ENCODE data around the gene KLF15. TPM values are rescaled to one million over a fixed set of nuclear protein-coding genes. Genes with fewer than 3 reads are reported as not detected.

The KLF15 gene
- total and polyA plus RNA-seq, 2 of the 4 experiments (the other 2 are of a cell fraction) = 0.18 to 0.24 TPM

GRCh38 chr3:126390751-126391150 is 33.5 kb upstream of the KLF15 start:
- H2BK15ac ChIP-seq (ENCODE audit: low read depth, low read length) = no peak overlapping the region
- no peak overlapping the region for H3K56ac ChIP-seq (ENCODE audit: extremely low read depth, insufficient read depth, low read length)
- no peaks in the 10 kb centered on the region for H3K36me3 ChIP-seq (ENCODE audit: control insufficient read depth, insufficient read depth, low read length)
- no peak overlapping the region for H3K14ac ChIP-seq (replicated peaks; ENCODE audit: low read depth, low read length)
- no peak overlapping the region for H2AFZ ChIP-seq (replicated peaks; ENCODE audit: low read length, poor library complexity)
- no peak for DNase-seq
- no peaks in the 10 kb centered on the region for H3K79me1 ChIP-seq (ENCODE audit: low read depth in 1 of 2, low read length in 2 of 2)
- no peak for ATAC-seq (ENCODE audit: low read depth)
- no peaks in the 10 kb centered on the region for H3K4me1 ChIP-seq (ENCODE audit: control insufficient read depth, insufficient read depth, low read length)
- no peak overlapping the region for H2AK5ac ChIP-seq (ENCODE audit: low read depth, low read length)
- no peaks in the 10 kb centered on the region for H3K9me1 ChIP-seq (ENCODE audit: insufficient read depth, low read length)
- H3K27me3 ChIP-seq (ENCODE audit: control insufficient read depth, insufficient read depth, low read length) = peaks cover 40% of the 10 kb centered on the region
- H3K18ac ChIP-seq (ENCODE audit: low read depth, low read length) = no peak overlapping the region
- BruUV-seq (replicated peaks) = no TSS peak
- no peak overlapping the region for H2AK9ac ChIP-seq (replicated peaks; ENCODE audit: low read depth, low read length, poor library complexity)
- no peak overlapping the region for H4K8ac ChIP-seq (ENCODE audit: low read depth in 2 of 2, low read length in 2 of 2)
- H3K9me3 ChIP-seq (ENCODE audit: control insufficient read depth, insufficient read depth, low read length) = no peaks in the 10 kb centered on the region
- H3K4ac ChIP-seq (ENCODE audit: low read depth, low read length) = no peak overlapping the region
- POLR2A ChIA-PET (ENCODE audit: unreplicated experiment) = no interaction called here
- no peak overlapping the region for H3K4me2 ChIP-seq (ENCODE audit: low read depth, low read length)
- in situ Hi-C loops (cut with MboI; ENCODE audit: low sequenced_read_pairs) = loop anchor here (10.0 to 25.0 kb wide), 2 partner anchors 146 to 428 kb away; partner anchors contain the start of gene ROPN1B
- CTCF ChIA-PET = interaction anchor here (2.0 kb wide), 1 partner anchor 257 kb away, joined by 6 read pairs; no protein-coding TSS in a partner anchor
- WGBS, 2 experiments (ENCODE audit: extremely low coverage in 2 of 2, insufficient read length in 1 of 2) = 45% methylated on average over 3 of the region's 4 CpGs; no CpG with 5 or more reads in 1 of the 2 experiments
- intact Hi-C loops (cut with micrococcal nuclease) = no loop called here
- no peaks in the 10 kb centered on the region for H4K20me1 ChIP-seq (ENCODE audit: insufficient read depth, low read length)
- H2BK20ac ChIP-seq (ENCODE audit: low read depth, low read length) = no peak overlapping the region
- dilution Hi-C loops (cut with HindIII; ENCODE audit: low sequenced_read_pairs, unreplicated experiment) = no loop called here
- no peak overlapping the region for H3K27ac ChIP-seq (ENCODE audit: insufficient read depth, low read length)
- H3K9ac ChIP-seq (ENCODE audit: low read depth, low read length) = no peak overlapping the region
- no peak overlapping the region for H2BK120ac ChIP-seq (ENCODE audit: low read depth, low read length)
- H3K23ac ChIP-seq (ENCODE audit: low read depth, low read length) = no peak overlapping the region
- TF ChIP-seq NFE2L2 (IDR thresholded peaks at IDR 0.05; ENCODE audit: low read depth, low read length) (no peak), BHLHE40 (IDR thresholded peaks at IDR 0.05; ENCODE audit: low read depth, low read length) (no peak), RCOR1 (IDR thresholded peaks at IDR 0.05; ENCODE audit: insufficient replicate concordance, low read length) (no peak), CHD1 (IDR thresholded peaks at IDR 0.05; ENCODE audit: low read depth, low read length) (no peak), MAZ (IDR thresholded peaks at IDR 0.05; ENCODE audit: borderline replicate concordance, low read depth, low read length) (no peak), USF2 (IDR thresholded peaks at IDR 0.05; ENCODE audit: low read depth, low read length) (no peak), RFX5 (IDR thresholded peaks at IDR 0.05; ENCODE audit: low read depth, low read length) (no peak), ELK1 (IDR thresholded peaks at IDR 0.05; ENCODE audit: borderline replicate concordance, low read depth, low read length) (no peak), CTCF (conservative IDR thresholded peaks at IDR 0.05; ENCODE audit: low read depth, low read length) (no peak), SMC3 (IDR thresholded peaks at IDR 0.05; ENCODE audit: low read depth, low read length) (no peak)
- no peak overlapping the region for H4K5ac ChIP-seq (ENCODE audit: low read depth, low read length)
- no peak overlapping the region for H4K91ac ChIP-seq (ENCODE audit: insufficient read depth, low read depth, low read length)
- no peak overlapping the region for H3K4me3 ChIP-seq (ENCODE audit: insufficient read depth, low read depth, low read length)
- no peak overlapping the region for H2BK5ac ChIP-seq (ENCODE audit: low read depth, low read length, poor library complexity, severe bottlenecking)
